Measurements from ENCODE around the gene TMEM30A. TPM values are rescaled to one million over a fixed set of nuclear protein-coding genes. Genes with fewer than 3 reads are reported as not detected.

TMEM30A gene
- total and polyA plus RNA-seq, 2 of the 13 experiments (the other 11 are each of a cell fraction or from before 2014, with no cell fraction given), result 17.6 to 54.4 TPM

- Histone ChIP-seq H3K79me2 (ENCODE audit: insufficient read depth, low read length) (no peaks in the 10 kb centered on the region), H2AFZ (ENCODE audit: low read length) (no peak overlapping the region), H3K27me3 (ENCODE audit: control insufficient read depth in 1 of 2, insufficient read depth in 2 of 2, low read length in 2 of 2) (peaks cover 0 to 15% of the 10 kb centered on the region in 2 experiments; a peak in 2 of 5 replicates), H3K4me3 (replicated peaks in 1 of 3; ENCODE audit: insufficient read depth in 1 of 3, low read depth in 2 of 3, low read length in 3 of 3) (no peak overlapping the region), H4K20me1 (ENCODE audit: insufficient read depth, low read length) (no peaks in the 10 kb centered on the region), H3K9me3 (ENCODE audit: low read length) (no peaks in the 10 kb centered on the region), H3K36me3 (replicated peaks in 1 of 2; ENCODE audit: control insufficient read depth in 1 of 2, insufficient read depth in 2 of 2, low read length in 2 of 2) (no peaks in the 10 kb centered on the region), H3K9ac (ENCODE audit: insufficient read depth, low read depth, low read length) (no peak overlapping the region), H3K27ac (ENCODE audit: extremely low read length, insufficient read depth, low read length) (no peak overlapping the region), H3K4me2 (ENCODE audit: low read depth, low read length) (no peak overlapping the region), H3K4me1 (ENCODE audit: insufficient read depth, low read length) (peaks cover 7% of the 10 kb centered on the region)
- POLR2A ChIA-PET, result no interaction called here
- CTCF ChIA-PET (ENCODE audit: low intra/inter-chr PET ratio, low total read pairs), result no interaction called here
- ATAC-seq (no peak), DNase-seq (ENCODE audit: low spot score) (no peak), FAIRE-seq (no peak)
- 39% methylated on average over 11 of the region's 11 CpGs for WGBS (ENCODE audit: low lambda C conversion rate)
- in situ Hi-C loops (cut with HindIII; ENCODE audit: extremely low pct_ligation_motif_present, low pct_unique_long_range_greater_than_20kb) (no loop called here), intact Hi-C loops (cut with micrococcal nuclease; ENCODE audit: unreplicated experiment) (no loop called here)
- BruUV-seq (replicated peaks), result no TSS peak
- TF ChIP-seq ZNF891 (CRISPR knock-in tag; IDR thresholded peaks at IDR 0.05), result no peak
- no peak for TF ChIP-seq ZNF556 (CRISPR knock-in tag; IDR thresholded peaks at IDR 0.05; ENCODE audit: borderline replicate concordance)
- no peak for TF ChIP-seq ZFP90 (CRISPR knock-in tag; IDR thresholded peaks at IDR 0.05; ENCODE audit: borderline replicate concordance)
- TF ChIP-seq WIZ (CRISPR knock-in tag; IDR thresholded peaks at IDR 0.05), result no peak
- no peak for TF ChIP-seq RARG (CRISPR knock-in tag; IDR thresholded peaks at IDR 0.05; ENCODE audit: low read depth)
- no peak for TF ChIP-seq CHD2 (IDR thresholded peaks at IDR 0.05; ENCODE audit: low read depth, low read length)
- no peak for TF ChIP-seq NFIC (IDR thresholded peaks at IDR 0.05; ENCODE audit: low read length)
- no peak for TF ChIP-seq ZNF639 (CRISPR knock-in tag; conservative IDR thresholded peaks at IDR 0.05)
- TF ChIP-seq ZNF18 (CRISPR knock-in tag; IDR thresholded peaks at IDR 0.05; ENCODE audit: insufficient replicate concordance), result no peak
- TF ChIP-seq, protein P1, sequence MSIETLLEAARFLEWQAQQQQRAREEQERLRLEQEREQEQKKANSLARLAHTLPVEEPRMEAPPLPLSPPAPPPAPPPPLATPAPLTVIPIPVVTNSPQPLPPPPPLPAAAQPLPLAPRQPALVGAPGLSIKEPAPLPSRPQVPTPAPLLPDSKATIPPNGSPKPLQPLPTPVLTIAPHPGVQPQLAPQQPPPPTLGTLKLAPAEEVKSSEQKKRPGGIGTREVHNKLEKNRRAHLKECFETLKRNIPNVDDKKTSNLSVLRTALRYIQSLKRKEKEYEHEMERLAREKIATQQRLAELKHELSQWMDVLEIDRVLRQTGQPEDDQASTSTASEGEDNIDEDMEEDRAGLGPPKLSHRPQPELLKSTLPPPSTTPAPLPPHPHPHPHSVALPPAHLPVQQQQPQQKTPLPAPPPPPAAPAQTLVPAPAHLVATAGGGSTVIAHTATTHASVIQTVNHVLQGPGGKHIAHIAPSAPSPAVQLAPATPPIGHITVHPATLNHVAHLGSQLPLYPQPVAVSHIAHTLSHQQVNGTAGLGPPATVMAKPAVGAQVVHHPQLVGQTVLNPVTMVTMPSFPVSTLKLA (IDR thresholded peaks at IDR 0.05), result no peak
- TF ChIP-seq, protein P2, sequence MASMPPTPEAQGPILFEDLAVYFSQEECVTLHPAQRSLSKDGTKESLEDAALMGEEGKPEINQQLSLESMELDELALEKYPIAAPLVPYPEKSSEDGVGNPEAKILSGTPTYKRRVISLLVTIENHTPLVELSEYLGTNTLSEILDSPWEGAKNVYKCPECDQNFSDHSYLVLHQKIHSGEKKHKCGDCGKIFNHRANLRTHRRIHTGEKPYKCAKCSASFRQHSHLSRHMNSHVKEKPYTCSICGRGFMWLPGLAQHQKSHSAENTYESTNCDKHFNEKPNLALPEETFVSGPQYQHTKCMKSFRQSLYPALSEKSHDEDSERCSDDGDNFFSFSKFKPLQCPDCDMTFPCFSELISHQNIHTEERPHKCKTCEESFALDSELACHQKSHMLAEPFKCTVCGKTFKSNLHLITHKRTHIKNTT (CRISPR knock-in tag; IDR thresholded peaks at IDR 0.05), result no peak
- TF ChIP-seq E2F5 (CRISPR knock-in tag; conservative IDR thresholded peaks at IDR 0.05), result no peak
- no peak for TF ChIP-seq LCORL (IDR thresholded peaks at IDR 0.05)
- TF ChIP-seq LCORL (CRISPR knock-in tag; IDR thresholded peaks at IDR 0.05), result no peak
- TF ChIP-seq XRCC5 (optimal IDR thresholded peaks at IDR 0.05; ENCODE audit: low read length), result no peak
- no peak for TF ChIP-seq MIER3 (CRISPR knock-in tag; IDR thresholded peaks at IDR 0.05; ENCODE audit: borderline replicate concordance)
- no peak for TF ChIP-seq DNMT3B (CRISPR knock-in tag; conservative IDR thresholded peaks at IDR 0.05)
Measured at GRCh38 chr6:75308250-75308988, 23.8 kb upstream of the TMEM30A start.

Data from HepG2 (cell line).